Panc1 (cell line): ENCODE results near the gene RAB3IP. TPM values are rescaled to one million over a fixed set of nuclear protein-coding genes. Genes with fewer than 3 reads are reported as not detected.

ENCODE experiments used
- ATAC-seq: fragments of 200-7000 bp; cut with Tn5 transposase; 2 replicates; pipeline ENCODE4 v1.9.1; 2020; ENCODE audit warnings: mild to moderate bottlenecking, moderate library complexity
- BruUV-seq: library from RNA; stranded (reverse); fragments of 400-500 nt; replicated peaks from 2 replicates; lab custom pipeline; 2021; lab: Mats Ljungman, UMichigan
- CTCF ChIA-PET: fragments of 300-600 bp; sonication (Branson Sonifier 250); formaldehyde crosslinking; loops from one replicate; lab custom pipeline; 2022; ENCODE audit warnings: antibody characterized with exemption; lab: Charles Lee
- POLR2A ChIA-PET: fragments of 300-600 bp; sonication (Branson Sonifier 250); formaldehyde crosslinking; loops from one replicate; lab custom pipeline; 2022; ENCODE audit warnings: antibody characterized with exemption; lab: Charles Lee
- DNase-seq: peaks from one replicate; pipeline ENCODE4 v3.0.0-alpha.2; 2010; ENCODE audit warnings: low read depth, low spot score
- H3K27ac ChIP-seq: 2 replicates; pipeline ENCODE4 v1.5.1; 2011; ENCODE audit warnings: mild to moderate bottlenecking, low read length, inconsistent platforms
- H3K27me3 ChIP-seq: fragments of 200-500 bp; sonication (Bioruptor generic); 2 replicates; pipeline ENCODE4 v1.6.0; 2014; ENCODE audit warnings: low read length, inconsistent platforms; ENCODE audit not compliant: control insufficient read depth, insufficient read depth
- H3K36me3 ChIP-seq: fragments of 200-500 bp; sonication (Bioruptor generic); 2 replicates; pipeline ENCODE4 v1.5.1; 2014; ENCODE audit warnings: inconsistent platforms, mild to moderate bottlenecking, low read length, moderate library complexity; ENCODE audit not compliant: control insufficient read depth, insufficient read depth
- H3K4me1 ChIP-seq: 2 replicates; pipeline ENCODE4 v1.5.1; 2011; ENCODE audit warnings: inconsistent platforms, mild to moderate bottlenecking, low read length, moderate library complexity; ENCODE audit not compliant: control insufficient read depth, insufficient read depth
- H3K4me3 ChIP-seq, 2 experiments: 2 replicates each; pipeline ENCODE4 v1.5.1; 2011 to 2012; ENCODE audit warnings: low read depth in 2 of 2, low read length in 2 of 2, mild to moderate bottlenecking in 2 of 2, inconsistent platforms in 1 of 2, moderate library complexity in 1 of 2
- H3K9me3 ChIP-seq: fragments of 200-500 bp; sonication (Bioruptor generic); 2 replicates; pipeline ENCODE4 v1.5.1; 2014; ENCODE audit warnings: low read depth, mild to moderate bottlenecking, inconsistent platforms, low read length, moderate library complexity; ENCODE audit not compliant: control insufficient read depth, insufficient read depth
- CTCF ChIP-seq: fragments of 450-650 bp; IDR thresholded peaks from 2 replicates; pipeline ENCODE4 v1.5.1; 2017; ENCODE audit warnings: mild to moderate bottlenecking
- POLR2AphosphoS5 ChIP-seq: IDR thresholded peaks from 2 replicates; pipeline ENCODE4 v1.6.1; 2012; ENCODE audit warnings: mild to moderate bottlenecking, low read depth, low read length, moderate library complexity
- REST ChIP-seq, 2 experiments: IDR thresholded peaks; 2 replicates each; pipeline ENCODE4 v1.6.1; 2011 to 2012; ENCODE audit warnings: low read depth in 2 of 2, control low read depth in 1 of 2, low read length in 1 of 2, mild to moderate bottlenecking in 1 of 2, moderate library complexity in 1 of 2; ENCODE audit not compliant: insufficient read depth in 1 of 2
- SIN3A ChIP-seq: IDR thresholded peaks from 2 replicates; pipeline ENCODE4 v1.6.1; 2012; ENCODE audit warnings: low read depth, mild to moderate bottlenecking, low read length, moderate library complexity, borderline replicate concordance; ENCODE audit not compliant: insufficient read depth
- TCF7L2 ChIP-seq: IDR thresholded peaks from 2 replicates; pipeline ENCODE4 v1.6.1; 2011; ENCODE audit warnings: mild to moderate bottlenecking, low read depth, low read length, inconsistent platforms
- in situ Hi-C: cut with HindIII; loops from 2 replicates; pipeline ENCODE4 v1.10.0; 2016; ENCODE audit warnings: low sequenced_read_pairs, low pct_unique_long_range_greater_than_20kb
- intact Hi-C: fragments of 100-400 bp; cut with micrococcal nuclease; formaldehyde crosslinking; loops from one replicate; pipeline ENCODE4 v1.10.0; 2022; ENCODE audit not compliant: unreplicated experiment
- total RNA-seq: library from RNA; stranded (reverse); gene quantifications from one replicate; pipeline ENCODE4 v1.2.1, GENCODE V29; 2021; ENCODE audit not compliant: unreplicated experiment

RAB3IP gene
- total RNA-seq, 1 experiment from 2014 or later, result 22.9 TPM

GRCh38 chr12:69834576-69834975, 95.9 kb downstream of the RAB3IP start:
- TF ChIP-seq CTCF (no peak), POLR2AphosphoS5 (no peak), TCF7L2 (no peak), REST (IDR thresholded peaks at IDR 0.05; ENCODE audit: insufficient read depth in 1 of 2, low read depth in 2 of 2, low read length in 1 of 2) (no peak), SIN3A (no peak)
- Histone ChIP-seq H3K9me3 (no peaks in the 10 kb centered on the region), H3K27me3 (peaks cover 9% of the 10 kb centered on the region), H3K4me1 (no peaks in the 10 kb centered on the region), H3K4me3 (no peak overlapping the region), H3K27ac (no peak overlapping the region), H3K36me3 (no peaks in the 10 kb centered on the region)
- in situ Hi-C loops (no loop called here), intact Hi-C loops (no loop called here)
- ChIA-PET CTCF (no interaction called here), POLR2A (no interaction called here)
- BruUV-seq, result no TSS peak
- ATAC-seq (no peak), DNase-seq (no peak)

- no peak for DNase-seq
- no peaks in the 10 kb centered on the region for H3K36me3 ChIP-seq
- in situ Hi-C loops, result no loop called here
- H3K4me3 ChIP-seq, result no peak overlapping the region
- BruUV-seq, result no TSS peak
- TF ChIP-seq CTCF (no peak), REST (IDR thresholded peaks at IDR 0.05; ENCODE audit: insufficient read depth in 1 of 2, low read depth in 2 of 2, low read length in 1 of 2) (no peak), SIN3A (no peak), POLR2AphosphoS5 (no peak), TCF7L2 (no peak)
- CTCF ChIA-PET, result no interaction called here
- no peak for ATAC-seq
- H3K4me1 ChIP-seq, result no peaks in the 10 kb centered on the region
- H3K27me3 ChIP-seq, result peaks cover 11% of the 10 kb centered on the region
- intact Hi-C loops, result no loop called here
- no peaks in the 10 kb centered on the region for H3K9me3 ChIP-seq
- H3K27ac ChIP-seq, result no peak overlapping the region
- POLR2A ChIA-PET, result no interaction called here
These were observed 96.4 kb downstream of the RAB3IP start for GRCh38 chr12:69835081-69835480.
